ENCODE data around the gene PAX2.

The PAX2 gene

DNA sequence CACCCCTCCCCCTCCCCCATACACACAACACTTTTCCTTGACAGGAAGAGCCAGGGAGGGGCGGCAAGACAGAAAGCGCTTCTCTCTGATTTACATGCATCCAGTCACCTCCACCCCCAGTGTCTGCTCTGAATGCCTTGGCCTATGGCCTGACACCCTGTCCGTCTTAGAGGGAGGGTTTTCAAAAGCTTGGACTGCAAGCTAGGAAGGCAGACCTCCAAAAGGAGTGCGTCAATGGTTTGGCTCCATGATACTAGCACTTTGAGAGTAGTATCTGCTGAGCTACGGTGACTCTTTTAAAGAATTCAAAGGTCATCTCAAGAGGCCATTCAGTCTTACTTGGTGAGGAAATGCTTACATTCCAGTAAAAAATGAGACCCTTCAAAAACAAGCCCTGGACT lies 20.3 kb upstream of the PAX2 start:
- H3K4me3 ChIP-seq (ENCODE audit: low read length): no peak overlapping the region
- TF ChIP-seq, protein P1, sequence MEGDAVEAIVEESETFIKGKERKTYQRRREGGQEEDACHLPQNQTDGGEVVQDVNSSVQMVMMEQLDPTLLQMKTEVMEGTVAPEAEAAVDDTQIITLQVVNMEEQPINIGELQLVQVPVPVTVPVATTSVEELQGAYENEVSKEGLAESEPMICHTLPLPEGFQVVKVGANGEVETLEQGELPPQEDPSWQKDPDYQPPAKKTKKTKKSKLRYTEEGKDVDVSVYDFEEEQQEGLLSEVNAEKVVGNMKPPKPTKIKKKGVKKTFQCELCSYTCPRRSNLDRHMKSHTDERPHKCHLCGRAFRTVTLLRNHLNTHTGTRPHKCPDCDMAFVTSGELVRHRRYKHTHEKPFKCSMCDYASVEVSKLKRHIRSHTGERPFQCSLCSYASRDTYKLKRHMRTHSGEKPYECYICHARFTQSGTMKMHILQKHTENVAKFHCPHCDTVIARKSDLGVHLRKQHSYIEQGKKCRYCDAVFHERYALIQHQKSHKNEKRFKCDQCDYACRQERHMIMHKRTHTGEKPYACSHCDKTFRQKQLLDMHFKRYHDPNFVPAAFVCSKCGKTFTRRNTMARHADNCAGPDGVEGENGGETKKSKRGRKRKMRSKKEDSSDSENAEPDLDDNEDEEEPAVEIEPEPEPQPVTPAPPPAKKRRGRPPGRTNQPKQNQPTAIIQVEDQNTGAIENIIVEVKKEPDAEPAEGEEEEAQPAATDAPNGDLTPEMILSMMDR (conservative IDR thresholded peaks at IDR 0.05; ENCODE audit: low read length): no peak
- no peak for DNase-seq (ENCODE audit: low read depth)

DNA sequence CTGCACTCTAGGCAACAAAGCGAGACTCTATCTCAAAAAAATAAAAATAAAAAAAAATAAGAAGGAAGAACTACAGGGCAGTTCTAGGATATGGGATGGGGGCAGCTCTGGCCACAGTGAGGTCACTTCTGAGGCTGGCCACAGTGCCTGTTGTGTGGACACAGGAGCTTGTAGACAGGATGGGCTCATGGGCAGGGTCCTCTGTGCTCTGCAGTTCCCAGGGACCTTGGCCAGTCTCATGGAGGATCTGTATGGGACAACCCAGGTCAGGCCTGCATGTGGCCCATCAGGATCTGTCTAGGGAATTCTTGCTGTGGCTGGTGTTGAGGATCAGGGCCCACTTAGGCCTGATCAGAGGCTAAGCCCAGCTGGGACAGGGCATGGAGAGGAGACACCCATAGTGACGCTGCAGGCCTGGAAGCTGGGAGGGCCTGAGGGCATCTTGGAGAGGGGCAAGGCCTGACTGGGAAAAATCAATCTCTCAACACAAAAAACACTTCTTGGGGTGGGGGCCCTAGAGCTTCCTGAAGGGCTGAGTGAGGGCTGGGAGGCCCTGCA lies 19.4 kb upstream of the PAX2 start:
- no peak overlapping the region for H3K4me3 ChIP-seq (ENCODE audit: low read length)
- DNase-seq (ENCODE audit: low read depth): no peak
- TF ChIP-seq, protein P1 (conservative IDR thresholded peaks at IDR 0.05; ENCODE audit: low read length): no peak

DNA sequence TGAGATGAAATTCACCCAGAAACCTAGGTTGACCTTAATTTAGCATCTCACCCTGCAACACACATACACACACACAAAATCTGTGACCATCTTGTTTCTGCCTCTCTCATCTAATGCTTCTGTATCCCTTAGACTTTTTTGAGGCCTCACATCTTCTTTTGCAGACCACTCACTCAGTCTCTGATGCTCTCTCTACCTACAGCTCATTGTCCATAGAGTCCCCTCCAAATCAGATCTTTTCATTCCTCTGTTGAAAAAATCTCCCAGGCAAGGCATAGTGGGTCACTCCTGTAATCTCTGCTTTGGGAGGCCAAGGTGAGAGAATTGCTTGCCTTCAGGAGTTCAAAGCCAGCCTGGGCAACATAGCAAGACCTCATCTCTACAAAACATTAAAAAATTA lies 17.6 kb upstream of the PAX2 start:
- TF ChIP-seq, protein P1 (conservative IDR thresholded peaks at IDR 0.05; ENCODE audit: low read length): no peak

DNA sequence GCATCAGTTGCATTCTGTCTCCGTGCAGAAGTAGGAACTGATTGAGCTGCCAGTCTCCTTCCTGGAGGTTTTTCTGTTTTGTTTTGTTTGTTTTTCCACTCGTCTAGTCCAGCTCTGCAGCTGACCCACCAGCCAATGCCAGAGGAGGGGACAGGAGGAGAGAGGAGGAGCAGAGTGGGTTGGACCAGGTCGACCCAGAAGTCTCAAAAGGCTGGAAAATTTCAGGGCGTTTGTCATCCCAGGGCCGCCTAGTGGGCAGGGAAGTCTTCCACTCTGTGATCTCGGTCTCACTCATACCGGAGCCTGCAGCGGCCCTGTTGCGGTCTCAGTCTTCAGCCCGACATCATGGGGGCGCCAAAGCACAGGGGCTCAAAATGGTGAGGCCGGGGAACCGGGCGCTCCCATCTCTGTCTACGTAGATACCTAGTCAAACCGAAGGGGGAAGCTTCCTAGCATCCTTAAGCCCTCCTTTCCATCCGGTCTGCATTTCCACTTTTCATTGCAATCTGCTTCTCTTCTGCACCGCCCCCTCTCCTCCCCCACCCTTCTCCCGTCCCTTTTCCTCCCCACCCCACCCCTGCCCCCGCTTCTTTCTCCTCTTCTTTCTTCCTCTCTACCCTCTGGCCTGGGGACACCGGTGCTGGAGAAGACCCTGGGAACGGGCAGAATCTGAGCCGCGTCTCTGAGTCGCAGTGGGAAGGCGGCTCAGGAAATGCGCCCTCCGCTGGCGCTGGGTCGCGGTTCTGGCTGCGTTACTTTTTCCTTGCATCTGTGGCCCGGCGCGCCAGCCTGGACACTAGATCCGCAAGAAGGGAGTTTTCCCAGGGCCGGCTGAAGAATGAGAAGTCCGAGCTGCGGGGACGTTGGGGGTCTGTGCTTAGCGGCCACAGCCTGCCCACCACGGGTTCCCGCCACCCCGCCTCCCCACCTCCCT lies 16.2 kb upstream of the PAX2 start:
- TF ChIP-seq, protein P1 (conservative IDR thresholded peaks at IDR 0.05; ENCODE audit: low read length): peak; percentile 41
- DNase-seq (ENCODE audit: low read depth): peak; percentile 9
- H3K4me3 ChIP-seq (ENCODE audit: low read length): no peak overlapping the region

More for the DNA sequence above, 17.6 kb upstream of the PAX2 start:
- no peak for DNase-seq (ENCODE audit: low read depth)
- no peak overlapping the region for H3K4me3 ChIP-seq (ENCODE audit: low read length)

DNA sequence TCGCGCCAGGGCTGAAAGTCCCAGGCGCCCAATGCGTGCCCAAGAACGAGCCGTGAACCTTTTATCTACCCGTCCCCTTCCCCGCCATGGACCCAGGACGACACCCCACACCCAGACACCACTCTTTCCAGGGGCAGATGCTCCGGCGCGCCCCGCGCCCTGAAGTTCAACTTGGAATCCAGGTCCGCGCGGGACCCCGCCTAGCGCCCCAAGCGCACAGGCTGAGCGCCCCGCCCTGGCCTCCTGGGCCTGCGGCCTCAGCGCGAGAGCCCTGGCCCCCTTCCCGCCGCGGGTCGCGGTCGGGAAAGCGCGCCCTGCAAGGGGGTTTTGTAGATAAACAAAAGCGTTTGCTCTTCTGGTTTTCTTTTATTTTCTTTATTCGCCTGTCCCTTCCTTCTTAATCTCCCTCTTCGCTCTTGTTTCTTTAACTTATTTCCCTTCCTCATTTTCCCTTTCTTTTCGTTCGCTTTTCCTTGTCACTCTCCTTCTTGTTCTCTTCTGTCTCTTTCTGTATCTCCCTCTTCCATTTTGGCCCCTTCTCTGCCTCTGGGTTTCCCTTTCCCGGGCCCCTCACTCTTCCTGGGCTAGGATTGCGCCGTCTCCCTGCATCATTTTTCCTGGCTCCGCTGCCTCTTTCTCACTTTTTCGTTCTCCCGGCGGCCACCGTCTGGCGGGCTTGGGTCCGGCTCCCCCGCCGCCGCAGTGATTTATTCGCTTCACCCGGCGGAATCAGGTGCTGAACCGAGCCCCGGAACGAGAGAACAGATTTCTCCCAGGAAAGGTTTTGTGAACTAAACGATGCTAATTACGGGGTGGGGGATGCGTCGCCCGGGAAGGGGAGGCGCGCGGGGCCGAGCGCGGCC lies 15.3 kb upstream of the PAX2 start:
- H3K4me3 ChIP-seq (ENCODE audit: low read length): no peak overlapping the region
- TF ChIP-seq, protein P1 (conservative IDR thresholded peaks at IDR 0.05; ENCODE audit: low read length): no peak
- no peak for DNase-seq (ENCODE audit: low read depth)

DNA sequence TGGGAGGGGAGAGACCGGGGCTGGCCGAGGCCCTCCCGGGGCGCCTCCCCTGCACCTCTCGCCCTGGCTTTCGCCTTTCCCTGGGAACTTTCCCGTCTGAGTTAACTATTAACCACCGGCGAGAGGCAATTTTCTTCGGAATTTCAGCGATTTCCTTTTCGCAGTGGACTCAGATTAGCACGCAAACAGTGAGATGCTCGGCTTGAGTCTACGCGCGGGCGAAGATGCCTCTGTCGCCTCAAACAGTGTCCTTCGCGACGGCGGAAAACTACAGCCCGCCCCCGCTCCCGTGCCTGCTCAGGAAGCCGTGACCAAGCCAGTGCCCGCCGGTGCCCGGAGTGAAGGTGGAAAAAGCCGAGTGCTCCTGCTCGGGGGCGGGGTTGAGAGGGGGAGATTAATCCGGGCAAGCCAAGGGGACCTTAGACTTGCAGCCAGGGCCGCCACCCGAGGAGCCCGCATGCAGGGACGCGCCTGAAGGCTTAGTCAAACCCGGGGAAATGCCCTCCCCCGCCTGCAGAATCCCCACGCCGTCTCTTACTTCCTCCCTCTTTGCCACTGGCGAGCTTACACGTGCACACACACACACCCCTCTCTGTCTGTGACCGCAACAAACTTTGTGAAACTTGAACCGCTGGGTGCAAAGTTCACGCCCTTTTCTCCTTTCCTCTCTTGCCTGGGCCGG lies 14.5 kb upstream of the PAX2 start:
- peak; percentile 34 for DNase-seq (ENCODE audit: low read depth)
- H3K4me3 ChIP-seq (ENCODE audit: low read length): peak overlapping the region; percentile 9

More for the DNA sequence above, 14.5 kb upstream of the PAX2 start:
- TF ChIP-seq, protein P1 (conservative IDR thresholded peaks at IDR 0.05; ENCODE audit: low read length): no peak

Data from AG10803 (cell line).